ENCODE results near the gene TRIB2. TPM values are rescaled to one million over a fixed set of nuclear protein-coding genes. Genes with fewer than 3 reads are reported as not detected.

Gene TRIB2
- total and polyA plus RNA-seq, 2 of the 13 experiments (the other 11 are each of a cell fraction or from before 2014, with no cell fraction given): 1.1 to 2.3 TPM

DNA sequence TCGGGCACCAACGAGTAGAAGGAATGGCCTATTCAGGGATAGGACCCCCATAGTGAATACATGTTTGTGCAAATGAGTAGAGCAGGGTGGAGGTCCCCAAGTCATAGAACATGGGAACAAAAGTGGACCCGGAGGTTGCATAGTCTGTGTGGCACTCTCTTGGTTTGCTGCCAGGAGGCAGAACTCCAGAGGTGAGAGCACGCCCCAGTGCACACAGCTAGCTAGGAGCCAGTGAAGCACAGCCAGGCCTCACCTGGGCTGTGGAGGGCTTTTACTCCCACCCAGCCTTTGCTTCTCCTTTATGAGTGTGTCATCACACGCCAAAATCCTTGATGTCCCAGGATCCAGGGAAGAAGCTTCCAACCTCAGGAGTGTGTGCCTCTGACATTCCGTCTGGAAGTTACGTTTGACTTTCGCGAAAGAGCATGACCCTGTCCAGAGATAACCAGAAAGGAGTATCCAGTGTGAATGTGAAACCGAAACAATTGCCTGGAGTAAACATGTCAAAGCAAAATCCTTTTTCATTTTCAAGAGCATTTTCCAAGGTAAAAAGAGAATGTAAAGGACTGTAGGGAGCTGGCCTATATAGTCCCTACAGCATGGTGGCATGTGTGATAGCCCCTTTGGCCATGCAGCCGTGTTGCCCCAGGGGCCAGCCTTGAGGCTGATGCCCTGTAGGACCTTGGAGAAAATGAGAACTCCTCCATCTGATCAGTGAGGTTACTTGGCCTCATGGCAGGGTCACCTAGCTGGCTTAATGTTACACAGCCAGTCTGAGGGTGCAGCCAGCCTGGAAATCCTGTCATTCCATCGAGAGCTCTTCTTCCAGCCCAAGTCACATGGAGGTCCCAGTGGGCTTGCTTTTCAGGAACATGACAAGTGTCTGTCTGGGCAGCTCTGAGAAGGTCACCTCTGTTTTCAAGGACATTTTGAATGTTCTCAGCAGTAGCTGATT is 8.8 kb downstream of the TRIB2 start (continued):
- TF ChIP-seq DPF2 (CRISPR knock-in tag; IDR thresholded peaks at IDR 0.05; ENCODE audit: borderline replicate concordance, low read depth) (no peak), ZNF451 (CRISPR knock-in tag; IDR thresholded peaks at IDR 0.05) (no peak), JUND (CRISPR knock-in tag; IDR thresholded peaks at IDR 0.05) (no peak), ZNF343 (CRISPR knock-in tag; IDR thresholded peaks at IDR 0.05) (no peak), RXRA (CRISPR knock-in tag; IDR thresholded peaks at IDR 0.05) (no peak), THAP11 (CRISPR knock-in tag; IDR thresholded peaks at IDR 0.05) (no peak), GTF3A (CRISPR knock-in tag; conservative IDR thresholded peaks at IDR 0.05) (no peak)
- TF ChIP-seq, protein P1, sequence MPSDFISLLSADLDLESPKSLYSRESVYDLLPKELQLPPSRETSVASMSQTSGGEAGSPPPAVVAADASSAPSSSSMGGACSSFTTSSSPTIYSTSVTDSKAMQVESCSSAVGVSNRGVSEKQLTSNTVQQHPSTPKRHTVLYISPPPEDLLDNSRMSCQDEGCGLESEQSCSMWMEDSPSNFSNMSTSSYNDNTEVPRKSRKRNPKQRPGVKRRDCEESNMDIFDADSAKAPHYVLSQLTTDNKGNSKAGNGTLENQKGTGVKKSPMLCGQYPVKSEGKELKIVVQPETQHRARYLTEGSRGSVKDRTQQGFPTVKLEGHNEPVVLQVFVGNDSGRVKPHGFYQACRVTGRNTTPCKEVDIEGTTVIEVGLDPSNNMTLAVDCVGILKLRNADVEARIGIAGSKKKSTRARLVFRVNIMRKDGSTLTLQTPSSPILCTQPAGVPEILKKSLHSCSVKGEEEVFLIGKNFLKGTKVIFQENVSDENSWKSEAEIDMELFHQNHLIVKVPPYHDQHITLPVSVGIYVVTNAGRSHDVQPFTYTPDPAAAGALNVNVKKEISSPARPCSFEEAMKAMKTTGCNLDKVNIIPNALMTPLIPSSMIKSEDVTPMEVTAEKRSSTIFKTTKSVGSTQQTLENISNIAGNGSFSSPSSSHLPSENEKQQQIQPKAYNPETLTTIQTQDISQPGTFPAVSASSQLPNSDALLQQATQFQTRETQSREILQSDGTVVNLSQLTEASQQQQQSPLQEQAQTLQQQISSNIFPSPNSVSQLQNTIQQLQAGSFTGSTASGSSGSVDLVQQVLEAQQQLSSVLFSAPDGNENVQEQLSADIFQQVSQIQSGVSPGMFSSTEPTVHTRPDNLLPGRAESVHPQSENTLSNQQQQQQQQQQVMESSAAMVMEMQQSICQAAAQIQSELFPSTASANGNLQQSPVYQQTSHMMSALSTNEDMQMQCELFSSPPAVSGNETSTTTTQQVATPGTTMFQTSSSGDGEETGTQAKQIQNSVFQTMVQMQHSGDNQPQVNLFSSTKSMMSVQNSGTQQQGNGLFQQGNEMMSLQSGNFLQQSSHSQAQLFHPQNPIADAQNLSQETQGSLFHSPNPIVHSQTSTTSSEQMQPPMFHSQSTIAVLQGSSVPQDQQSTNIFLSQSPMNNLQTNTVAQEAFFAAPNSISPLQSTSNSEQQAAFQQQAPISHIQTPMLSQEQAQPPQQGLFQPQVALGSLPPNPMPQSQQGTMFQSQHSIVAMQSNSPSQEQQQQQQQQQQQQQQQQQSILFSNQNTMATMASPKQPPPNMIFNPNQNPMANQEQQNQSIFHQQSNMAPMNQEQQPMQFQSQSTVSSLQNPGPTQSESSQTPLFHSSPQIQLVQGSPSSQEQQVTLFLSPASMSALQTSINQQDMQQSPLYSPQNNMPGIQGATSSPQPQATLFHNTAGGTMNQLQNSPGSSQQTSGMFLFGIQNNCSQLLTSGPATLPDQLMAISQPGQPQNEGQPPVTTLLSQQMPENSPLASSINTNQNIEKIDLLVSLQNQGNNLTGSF (CRISPR knock-in tag; IDR thresholded peaks at IDR 0.05): no peak
